Measurements from ENCODE around the gene FAM163A.
A peak's percentile ranks its signal among the peaks of the same experiment; 100 is the strongest.
"Not testable (repeated sequence)": the region's sequence is repeated elsewhere in the genome, so short reads cannot be mapped to it uniquely, and the experiment has no call there.

Gene FAM163A
- total RNA-seq, result 0 to 0.48 reads per million in 2 donors

DNA sequence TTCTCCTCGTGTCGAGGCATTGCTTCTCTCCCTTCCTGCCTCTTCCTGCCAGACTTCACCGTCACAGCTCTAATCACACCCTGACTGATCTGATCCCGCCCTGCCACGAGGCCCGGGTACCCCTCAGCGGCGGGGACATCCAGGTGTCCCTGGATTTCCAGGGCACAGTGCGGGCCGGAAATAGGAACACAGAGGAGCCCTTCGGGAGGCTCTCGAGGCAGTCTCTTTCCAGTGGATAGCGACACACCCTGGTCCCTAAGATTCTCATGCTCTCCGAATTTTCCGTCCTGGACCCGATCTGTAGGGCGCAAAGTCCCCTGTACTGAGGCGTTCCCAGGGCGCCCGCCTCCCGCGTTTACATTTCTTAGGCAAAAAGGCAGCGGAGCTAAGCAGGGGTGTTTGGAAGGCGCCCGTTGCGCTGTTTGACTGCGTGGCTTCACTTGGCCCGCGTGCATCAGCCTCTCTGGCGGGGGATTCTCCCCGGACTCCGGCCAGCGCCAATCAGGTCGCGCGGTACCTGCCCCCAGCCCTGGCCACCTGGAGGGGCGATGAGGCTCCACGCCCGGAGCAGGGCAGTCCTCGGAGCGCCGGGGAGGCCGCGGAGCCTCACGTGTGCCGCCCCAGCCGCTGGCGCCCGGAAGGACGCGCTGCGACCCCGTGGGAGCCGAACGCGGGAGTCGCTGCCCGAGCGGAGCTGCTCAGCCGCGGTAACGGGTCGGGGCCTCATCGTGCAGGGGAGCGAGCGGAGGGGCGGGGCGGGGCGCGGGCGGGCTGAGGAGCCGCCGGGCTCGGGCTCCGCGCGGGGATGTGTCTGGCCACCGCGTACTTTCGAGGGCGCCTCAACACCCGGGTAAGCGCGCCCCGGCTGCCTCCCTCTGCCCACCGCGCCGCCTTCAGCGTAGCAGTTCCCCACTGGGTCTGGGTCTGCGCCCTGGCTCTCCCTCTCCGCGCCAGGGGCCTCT lies at the start of gene FAM163A:
Gene FAM163A (plus strand): TSS at position 575 of the 962 bp plus-strand sequence. CDS start 69,807 bp downstream, outside the sequence.
- no peak for DNase-seq

DNA sequence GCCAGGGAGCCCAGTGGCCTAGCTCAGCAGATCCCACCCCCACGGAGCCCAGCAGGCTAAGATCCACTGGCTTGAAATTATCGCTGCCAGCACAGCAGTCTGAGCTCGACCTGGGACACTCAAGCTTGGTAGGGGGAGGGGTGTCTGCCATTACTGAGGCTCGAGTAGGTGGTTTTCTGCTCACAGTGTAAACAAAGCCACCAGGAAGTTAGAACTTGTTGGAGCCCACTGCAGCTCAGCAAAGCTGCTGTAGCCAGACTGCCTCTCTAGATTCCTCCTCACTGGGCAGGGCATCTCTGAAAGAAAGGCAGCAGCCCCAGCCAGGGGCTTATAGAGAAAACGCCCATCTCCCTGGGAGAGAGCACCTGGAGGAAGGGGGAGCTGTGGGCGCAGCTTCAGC lies 48.6 kb upstream of the FAM163A start:
- DNase-seq, result not testable (repeated sequence)

DNA sequence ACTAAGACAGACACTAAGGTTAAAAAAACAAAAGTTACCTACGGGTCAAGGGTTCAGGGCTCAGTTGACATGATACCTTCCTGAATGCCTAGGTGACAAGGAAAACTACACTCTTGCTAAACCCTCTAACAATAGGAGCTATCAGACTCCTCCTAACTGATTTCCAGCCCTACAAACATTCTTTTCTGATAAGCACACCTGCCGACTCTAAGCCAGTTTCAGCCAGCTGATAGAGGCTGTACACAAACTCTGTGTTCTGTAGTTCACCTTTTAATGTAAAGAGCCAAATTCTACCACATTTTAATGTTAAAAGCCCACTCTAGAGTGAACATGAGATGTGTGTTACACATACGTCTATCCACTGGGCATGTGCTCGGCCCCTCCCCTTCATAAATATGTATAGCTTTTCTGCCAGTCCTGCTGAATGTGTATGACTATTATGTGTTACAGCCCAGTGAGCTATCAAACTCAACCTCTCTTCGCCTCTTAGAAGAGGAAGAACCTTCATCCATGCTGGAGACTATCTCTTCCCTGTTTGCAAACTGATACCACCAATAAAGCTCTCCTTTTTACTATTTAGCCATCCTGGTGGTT lies 40.0 kb upstream of the FAM163A start:
- DNase-seq, result no peak

DNA sequence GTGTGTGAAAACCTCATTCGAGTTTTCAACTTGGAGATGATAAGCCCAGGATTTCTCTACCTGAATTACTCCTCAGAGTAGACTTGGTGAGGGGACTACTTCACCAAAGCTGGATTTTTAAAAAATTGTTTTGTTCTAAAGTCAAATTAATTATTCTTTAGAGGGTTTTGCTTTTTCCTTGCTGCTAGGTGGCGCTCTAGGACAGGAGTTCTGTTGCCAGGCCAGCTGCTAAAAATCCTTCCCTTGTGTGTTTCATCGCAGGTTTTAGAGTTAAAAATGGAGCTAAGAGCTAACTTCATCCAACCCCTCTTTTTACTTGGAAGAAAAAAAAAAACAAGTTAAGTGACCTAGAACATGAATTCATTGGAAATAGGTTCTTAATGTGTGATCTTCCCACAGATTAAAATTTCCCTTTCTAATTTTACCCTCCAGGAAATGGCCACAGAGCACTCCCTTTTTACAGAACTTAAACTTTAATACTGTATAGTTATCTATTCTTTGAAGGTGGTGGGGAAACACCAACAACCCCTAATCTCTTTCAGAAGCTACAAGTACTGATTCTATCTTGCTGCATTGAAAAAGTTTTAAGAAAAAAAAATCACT lies 36.7 kb upstream of the FAM163A start:
- DNase-seq, result peak; percentile 47

DNA sequence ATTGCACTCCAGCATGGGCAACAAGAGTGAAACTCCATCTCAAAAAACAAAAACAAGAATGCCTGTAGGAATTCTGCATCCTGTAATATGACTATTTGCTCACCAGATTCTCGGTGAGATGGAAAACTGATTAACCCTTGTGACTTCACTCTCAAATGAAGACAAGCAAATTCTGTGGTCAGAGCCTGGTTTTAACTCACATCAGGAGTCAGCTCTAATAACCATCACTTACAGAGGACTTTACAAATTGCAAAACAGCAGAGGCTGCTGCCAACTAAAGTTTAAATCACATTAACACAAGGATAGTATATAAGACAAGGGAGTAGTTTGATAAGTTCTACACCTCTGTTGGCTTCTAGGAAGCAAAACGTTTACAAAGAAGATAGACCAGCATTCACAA lies 35.7 kb upstream of the FAM163A start:
- DNase-seq, result no peak

DNA sequence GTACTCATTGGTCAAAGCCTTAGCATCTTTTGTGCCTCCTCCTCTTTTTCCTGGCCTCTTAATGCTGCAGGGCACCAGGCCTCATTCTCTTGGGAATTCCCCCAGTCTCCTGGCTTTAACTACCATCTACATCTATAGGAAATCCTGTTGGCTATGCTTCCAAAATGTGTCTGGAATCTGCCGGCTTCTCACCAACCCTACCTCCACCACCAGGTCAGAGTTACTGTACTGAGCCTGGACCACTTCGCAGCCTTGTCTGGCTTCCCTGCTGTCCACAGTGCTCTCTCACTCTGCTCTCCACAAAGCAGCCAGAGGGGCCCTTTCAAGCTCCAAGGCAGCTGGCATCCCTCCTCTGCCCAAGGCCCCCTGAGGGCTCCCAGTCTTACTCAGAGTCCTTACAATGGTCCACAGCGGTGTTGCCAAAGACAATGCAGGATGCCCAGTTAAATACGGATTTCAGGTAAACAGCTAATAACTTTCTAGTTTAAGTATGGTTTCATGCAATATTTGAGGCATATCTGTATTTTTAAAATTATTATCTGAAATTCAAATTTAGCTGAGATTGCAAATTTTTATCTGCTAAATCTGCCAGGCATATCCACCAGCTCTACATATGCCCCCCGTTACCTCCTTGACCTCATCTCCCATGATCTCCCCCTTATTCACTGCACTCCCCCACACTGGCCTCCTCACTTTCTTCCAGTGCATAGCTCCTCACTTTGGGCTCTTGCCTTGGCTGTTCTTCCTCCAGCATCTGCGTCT lies 34.5 kb upstream of the FAM163A start:
- DNase-seq, result no peak

DNA sequence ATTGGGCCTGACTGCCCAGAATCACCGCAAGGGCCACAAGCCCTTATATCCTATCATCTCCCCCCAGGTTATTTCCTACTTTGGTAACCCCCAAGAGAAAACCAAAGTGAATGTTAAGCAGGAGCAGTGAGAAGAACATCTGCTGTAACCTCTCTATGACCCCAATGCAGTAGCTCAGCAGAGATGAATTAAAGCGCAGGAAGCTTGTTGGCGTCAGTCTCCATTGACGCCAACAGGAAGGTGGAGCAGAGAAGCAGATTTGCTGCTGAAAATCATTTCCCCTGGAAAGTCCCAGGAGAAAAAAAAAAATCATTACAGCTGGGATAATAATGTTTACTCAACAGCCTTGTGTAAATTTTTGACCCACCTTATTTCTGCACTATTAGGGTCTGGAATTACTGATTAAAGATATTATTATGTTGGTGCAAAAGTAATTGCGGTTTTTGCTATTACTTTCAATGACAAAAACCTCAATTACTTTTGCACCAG lies 33.2 kb upstream of the FAM163A start:
- DNase-seq, result peak; percentile 4

DNA sequence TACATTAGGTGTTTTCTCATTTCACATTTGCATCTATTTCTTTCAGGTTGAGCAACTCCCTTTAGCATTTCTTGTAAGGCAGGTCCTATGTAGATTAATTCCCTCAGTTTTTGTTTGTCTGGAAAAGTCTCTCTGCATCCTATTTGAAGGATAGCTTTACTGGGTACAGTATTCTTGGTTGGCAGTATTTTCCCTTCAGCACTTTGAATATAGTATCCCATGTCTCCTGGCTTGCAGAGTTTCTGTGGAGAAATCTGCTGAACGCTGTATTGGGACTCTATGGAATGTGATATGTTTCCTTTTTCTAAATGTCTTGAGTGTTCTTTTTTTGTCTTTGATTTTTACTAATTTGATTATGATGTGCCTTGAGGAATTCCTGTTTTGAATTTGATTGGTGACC lies 28.9 kb upstream of the FAM163A start:
- DNase-seq, result no peak

DNA sequence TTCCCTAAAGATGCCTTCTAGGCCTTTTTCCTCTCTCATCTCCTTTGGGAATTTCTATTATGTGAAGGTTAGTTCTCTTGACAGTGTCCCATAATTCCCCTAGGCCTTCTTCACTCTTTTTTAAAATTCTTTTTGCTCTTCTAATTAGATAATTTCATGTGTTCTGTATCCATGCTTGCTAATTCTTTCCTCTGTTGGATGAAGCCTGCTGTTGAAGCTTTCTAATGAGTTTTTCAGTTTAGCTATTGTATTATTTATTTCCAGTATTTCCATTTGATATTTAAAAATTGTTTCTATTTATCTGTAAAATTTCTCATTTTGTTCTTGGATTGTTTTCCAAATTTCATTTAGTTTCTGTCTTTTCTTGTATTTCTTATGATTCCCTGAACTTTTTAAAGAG lies 28.5 kb upstream of the FAM163A start:
- DNase-seq, result no peak

DNA sequence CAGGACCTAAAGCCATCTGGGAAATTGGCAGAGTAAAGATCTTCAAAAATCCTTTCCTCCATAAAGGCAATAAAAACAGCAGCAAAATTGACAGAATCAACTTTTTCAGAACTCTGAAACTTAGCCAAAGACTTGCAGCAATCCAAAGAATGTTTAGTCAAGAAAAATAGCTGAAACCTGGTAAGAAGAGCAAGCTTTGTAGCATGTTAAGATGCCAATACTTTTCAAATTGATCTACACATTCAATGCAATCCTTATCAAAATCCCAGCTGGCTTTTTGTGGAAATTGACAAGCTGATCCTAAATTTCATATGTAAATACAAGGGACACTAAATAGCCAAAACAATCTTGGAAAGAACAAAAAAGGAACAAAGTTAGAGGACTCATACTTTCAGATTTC lies 23.8 kb upstream of the FAM163A start:
- no peak for DNase-seq

DNA sequence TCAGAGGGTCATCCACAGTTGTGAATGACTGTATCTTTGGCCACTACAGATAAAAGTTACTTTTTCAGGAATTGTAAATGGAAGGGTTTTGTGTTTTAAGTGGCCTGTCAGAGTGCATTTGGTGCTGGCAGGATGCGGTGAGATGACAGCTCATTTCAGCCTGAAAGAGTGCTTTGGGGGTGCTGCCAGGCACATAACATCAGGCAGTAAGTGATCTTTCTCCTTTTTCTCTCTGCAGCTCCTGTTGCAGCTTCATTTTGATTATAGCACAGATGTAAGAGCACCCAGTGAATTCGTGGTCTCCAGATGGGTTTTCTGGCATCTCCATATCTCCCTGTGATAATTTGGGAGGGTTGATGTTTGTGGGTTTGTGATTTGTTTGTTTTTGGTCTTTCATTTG lies 14.8 kb upstream of the FAM163A start:
- DNase-seq, result no peak

DNA sequence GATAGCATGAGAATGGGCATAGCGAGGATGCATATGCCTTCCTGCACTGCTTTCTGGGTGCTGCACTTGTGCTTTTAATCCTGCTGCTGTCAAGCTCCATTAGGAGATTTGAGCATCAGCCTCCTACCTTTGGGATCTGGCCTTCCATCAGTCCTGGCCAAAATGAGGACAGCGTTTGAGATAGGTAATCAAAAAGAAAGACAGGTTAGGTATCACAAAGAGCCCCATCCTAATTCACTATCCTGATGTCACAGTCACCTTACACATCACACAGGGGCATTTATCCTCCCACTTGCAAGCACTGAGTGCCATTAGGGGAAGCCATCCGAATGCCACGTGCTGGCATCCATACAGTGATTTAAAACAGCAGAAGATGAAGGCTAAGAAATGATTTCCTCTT lies 13.2 kb upstream of the FAM163A start:
- no peak for DNase-seq

DNA sequence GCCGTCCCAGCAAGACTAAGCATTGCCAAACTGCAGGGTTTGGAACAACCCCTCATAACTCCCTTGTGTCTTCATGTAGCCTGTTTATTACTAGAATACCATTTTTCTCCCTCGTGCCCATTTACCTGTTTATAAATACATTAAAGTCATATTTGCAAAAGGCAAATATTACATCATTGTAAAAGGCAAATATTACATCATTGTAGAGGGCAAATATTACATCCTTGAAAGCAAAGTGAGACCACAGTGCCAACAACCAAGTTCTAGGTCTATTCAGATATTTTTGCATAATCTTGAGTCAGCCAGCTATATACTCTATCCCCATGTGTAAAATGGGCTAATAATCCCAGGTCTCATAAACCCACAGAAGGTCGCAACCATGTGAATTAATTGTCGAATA lies 11.4 kb upstream of the FAM163A start:
- DNase-seq, result no peak

DNA sequence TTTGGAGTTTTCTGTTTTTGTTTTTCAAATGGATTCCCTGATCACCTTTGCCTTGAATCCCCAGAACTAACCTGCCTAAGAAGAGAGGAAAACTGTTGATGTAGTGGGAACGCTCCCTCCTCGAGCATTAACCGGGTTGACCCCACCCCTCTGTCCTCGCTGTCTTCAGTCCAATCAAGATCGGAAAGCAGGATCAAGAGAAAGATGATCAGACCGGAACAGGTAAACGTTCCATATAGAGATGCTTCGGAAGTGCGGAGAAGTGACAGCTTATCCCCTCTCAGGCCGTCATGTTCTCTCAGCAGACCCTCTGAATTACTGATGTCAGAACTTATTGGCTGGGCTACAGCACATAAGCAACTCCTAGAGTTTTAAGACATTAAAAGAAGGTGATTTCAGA lies 800 bp upstream of the FAM163A start:
- DNase-seq, result no peak

DNA sequence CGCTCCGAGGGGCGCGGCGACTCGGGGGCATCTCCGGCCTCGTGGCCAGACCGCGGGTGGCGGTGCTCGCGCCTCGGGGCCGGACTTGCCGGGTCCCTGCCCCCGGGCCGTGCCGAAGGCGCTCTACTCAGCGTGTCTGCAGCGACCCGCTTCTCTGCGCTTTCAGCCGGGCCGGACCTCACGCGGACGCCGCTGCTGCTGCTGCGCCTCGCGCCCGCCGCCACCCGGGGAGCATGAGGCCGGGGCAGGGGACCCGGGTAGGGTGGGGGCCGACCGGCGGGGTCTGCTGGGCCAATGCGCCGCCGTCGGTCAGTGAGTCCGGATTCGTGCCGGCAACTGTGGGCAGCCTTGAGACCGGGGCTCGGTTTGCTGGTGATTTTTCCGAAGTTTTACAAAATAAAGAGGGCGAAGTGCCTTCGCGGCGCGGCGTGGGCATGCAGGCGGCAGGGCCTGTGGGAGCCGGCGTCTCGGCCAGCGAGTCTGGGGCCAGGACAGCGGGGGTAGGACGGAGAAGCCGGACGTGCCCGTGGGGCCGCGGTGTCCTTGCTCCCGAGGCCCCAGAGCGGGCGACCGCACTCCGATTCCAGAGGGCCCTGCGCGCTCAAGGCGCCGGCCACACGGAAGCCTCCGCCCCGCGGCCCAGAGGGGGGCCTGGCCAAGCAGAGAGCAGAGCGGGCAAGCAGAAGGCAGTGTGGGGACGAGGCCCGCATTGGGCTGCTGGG lies 749 bp downstream of the FAM163A start:
- DNase-seq, result no peak

DNA sequence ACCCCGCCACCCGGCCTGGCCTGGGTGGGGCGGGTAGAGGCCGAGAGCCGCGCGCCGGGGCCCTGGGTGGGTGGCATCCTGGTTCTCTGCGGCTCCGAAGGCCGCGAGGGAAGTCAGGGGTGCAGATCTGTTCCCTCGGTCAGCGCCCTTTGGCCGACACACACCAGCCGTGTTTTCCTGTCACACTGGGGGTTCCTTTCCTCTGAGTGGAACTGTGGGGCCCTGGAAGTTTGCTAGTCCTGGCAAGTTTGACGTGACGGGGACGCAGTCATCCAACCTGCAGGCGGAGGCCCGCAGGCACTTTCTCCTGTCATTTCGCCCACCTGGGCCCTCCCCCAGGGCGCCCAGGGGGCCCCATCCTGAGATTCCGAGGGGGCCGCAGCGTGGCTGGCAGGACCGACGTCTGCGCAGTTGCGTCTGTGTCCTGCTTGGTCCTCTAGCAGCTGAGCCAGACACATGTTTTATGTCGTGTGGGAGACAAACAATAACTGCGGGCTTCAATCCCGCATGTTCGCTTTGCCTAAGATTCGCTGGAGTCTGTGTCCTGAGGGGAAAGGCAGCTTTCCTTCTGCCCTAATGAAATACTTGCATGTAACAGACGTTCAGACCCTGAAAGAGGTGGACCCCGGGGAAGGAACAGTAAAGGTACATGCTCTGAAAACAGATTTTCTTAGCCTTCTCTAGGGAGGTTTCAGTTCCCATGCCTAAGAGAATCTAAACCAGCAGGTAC lies 1.5 kb downstream of the FAM163A start:
- no peak for DNase-seq

DNA sequence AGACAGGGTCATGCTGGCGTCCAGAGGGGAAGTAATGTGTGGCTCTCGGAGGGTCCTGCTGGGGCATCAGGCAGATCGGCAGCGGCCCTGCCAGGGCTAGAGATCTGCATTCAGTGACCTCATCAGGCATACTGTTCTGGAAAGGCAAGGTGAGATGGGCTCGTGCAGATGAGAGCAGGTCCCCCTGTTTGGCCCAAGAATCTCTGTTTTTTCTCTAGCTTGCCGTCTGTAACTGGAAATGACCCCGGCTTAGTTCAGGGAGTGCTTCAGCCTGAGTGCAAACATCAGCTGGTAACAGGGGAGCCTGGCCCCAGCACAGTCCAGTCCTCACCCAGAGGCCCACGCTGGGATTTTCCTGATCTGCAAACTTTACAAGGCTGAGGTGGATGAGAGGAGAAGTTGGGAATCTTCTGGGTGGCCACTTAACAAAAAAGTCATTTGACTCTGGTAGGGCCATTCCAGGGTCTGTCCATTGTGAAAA lies 2.1 kb downstream of the FAM163A start:
- no peak for DNase-seq

DNA sequence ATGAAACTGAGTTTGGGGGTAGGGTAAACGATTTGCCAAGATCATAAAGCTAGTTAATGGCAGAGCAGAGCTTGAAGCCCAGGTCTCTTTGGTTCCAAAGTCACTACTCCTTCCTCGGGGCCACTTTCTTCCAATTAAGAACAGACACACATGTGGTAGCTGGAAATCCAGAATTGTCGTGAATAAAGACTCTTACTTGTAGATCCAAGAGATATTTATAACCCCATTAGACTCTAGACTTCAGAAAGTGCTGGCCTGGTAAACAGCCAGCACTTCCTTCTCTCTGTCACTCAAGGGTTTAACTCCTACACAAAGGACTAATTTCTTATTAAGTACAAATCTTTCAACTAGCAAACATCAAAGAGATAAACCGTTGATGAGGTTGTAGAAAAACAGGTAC lies 2.7 kb downstream of the FAM163A start:
- DNase-seq, result no peak

DNA sequence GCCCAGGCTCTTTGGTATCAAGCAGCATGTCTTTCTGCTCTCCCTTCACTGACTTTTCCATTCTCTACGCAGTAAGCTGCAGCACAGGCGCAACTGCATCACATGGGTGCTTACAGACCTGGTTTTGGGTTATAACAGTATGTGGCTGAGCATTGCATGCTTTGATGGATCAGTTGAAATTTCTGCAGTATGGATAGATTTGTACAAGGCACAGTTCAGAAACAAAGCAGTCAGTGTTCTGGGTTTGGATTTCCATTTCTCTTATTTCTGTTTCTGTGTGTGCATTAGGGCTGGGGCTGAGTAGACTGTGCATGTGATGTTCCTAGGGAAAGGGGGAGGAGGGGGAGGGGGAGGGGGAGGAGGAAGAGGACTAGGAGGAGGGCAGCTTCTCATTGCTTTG lies 4.5 kb downstream of the FAM163A start:
- no peak for DNase-seq

DNA sequence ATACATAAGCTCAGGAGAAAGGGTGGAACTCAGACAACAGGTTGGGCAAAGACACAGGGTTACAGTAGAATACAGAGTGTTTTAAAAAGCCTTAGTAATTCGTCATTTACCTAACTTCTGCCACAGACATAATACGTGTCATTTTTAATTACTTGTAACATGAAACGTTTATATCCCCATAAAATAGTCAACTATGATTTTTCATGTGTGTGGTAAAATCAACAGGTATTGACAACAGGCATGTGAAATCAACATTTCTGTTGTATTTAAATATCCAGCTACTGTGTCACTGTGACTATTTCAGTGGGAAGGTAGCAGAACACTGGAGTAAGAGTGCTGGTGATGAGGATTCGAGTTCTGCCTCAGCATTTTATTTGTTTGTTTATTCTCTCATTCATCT lies 5.7 kb downstream of the FAM163A start:
- no peak for DNase-seq

DNA sequence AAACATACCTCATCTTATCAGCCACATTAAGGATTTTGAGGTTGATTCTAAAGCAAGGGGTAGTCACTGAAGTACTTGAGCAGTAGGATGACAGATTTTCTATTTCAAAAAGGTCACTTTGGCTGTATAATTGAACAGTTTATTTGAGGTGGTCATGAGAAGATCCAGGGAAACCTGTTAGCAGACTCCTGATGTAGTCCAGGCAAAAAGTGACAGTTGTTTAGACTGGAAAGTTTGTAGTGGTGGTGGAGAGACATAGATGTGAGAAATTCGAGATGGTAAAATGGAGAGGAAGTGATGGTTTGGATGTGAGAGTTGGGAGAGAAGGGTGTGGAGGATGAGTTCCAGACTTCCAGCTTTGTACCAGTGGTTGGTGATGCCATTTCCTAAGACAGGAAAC lies 7.5 kb downstream of the FAM163A start:
- no peak for DNase-seq
